Right lobe of liver (tissue), 6 donors: ENCODE data around the gene GPC6. TPM values are rescaled to one million over a fixed set of nuclear protein-coding genes. Genes with fewer than 3 reads are reported as not detected.

Experiments used
- ATAC-seq, 4 donors: fragments of 200-7000 bp; cut with Tn5 transposase; one replicate each; pipeline ENCODE4 v1.9.1; 2020; ENCODE audit warnings: mild to moderate bottlenecking in 4 of 4, moderate library complexity in 4 of 4
- DNase-seq, 3 donors: peaks; one replicate each; pipeline ENCODE4 v3.0.0-alpha.2; 2020
- H3K27ac ChIP-seq, 3 donors: fragments of 200-600 bp; one replicate each; pipeline ENCODE4 v1.8.0; 2022
- H3K27me3 ChIP-seq, 2 donors: fragments of 200-600 bp; one replicate each; pipeline ENCODE4 v1.8.0; 2022
- H3K36me3 ChIP-seq, 4 donors: fragments of 200-600 bp; sonication (generic) in 1 of 4; one replicate each; pipeline versions ENCODE4 v1.5.1 to v1.8.0; 2017 to 2022; ENCODE audit warnings: control low read depth in 1 of 4
- H3K4me1 ChIP-seq, 4 donors: fragments of 200-600 bp; sonication (generic) in 1 of 4; one replicate each; pipeline versions ENCODE4 v1.5.1 to v1.8.0; 2017 to 2022; ENCODE audit warnings: control low read depth in 1 of 4
- H3K4me3 ChIP-seq, 3 donors: fragments of 200-600 bp; one replicate each; pipeline ENCODE4 v1.8.0; 2022
- H3K9me3 ChIP-seq, 4 donors: fragments of 200-600 bp; sonication (generic) in 1 of 4; one replicate each; pipeline versions ENCODE4 v1.5.1 to v1.8.0; 2017 to 2022; ENCODE audit warnings: control low read depth in 1 of 4
- CTCF ChIP-seq, 4 donors: fragments of 200-600 bp in 3 of 4; fragments of 450-650 bp in 1 of 4; IDR thresholded peaks; one replicate each; pipeline versions ENCODE4 v1.5.1 to v1.8.0; 2016 to 2022; ENCODE audit warnings: antibody characterized with exemption in 4 of 4, mild to moderate bottlenecking in 2 of 4
- POLR2A ChIP-seq: fragments of 450-650 bp; IDR thresholded peaks from one replicate; pipeline ENCODE4 v1.6.1; 2017; ENCODE audit warnings: antibody characterized with exemption, mild to moderate bottlenecking
- WGBS: methylation state at CpG from one replicate; pipeline ENCODE4 v1.1.6; 2018; ENCODE audit warnings: low coverage, low lambda C conversion rate; ENCODE audit not compliant: insufficient coverage; ENCODE audit errors: missing lambda C conversion rate; 5-methylcytosine and 5-hydroxymethylcytosine counted together
- intact Hi-C, 2 donors: fragments of 100-400 bp; cut with DNase I; formaldehyde crosslinking; loops; one replicate each; pipeline versions ENCODE4 v1.11.2 to v1.14.1; 2022
- total RNA-seq, 6 experiments: library from RNA; depleted of rRNA in 2 of 6; stranded (reverse); fragments of >200 nt in 2 of 6; fragmentation: NEBNext Ultra II Directional in 3 of 6; extraction: Animal tissue kit (Norgen Biotek cat#: 25700) in 3 of 6; gene quantifications; one replicate each; pipeline versions ENCODE4 v1.1.0 to v1.2.4, GENCODE V29; 2016 to 2023
- donor health status: DM: no; HTN: yes; CAD: no.
- donor health status: DM: no; HTN: no; CAD: no.
- donor health status: DM: no; HTN: no; CAD: no.
- donor health status: DM: no; HTN: yes; CAD: no.
- donor health status: DM: no; HTN: yes; CAD: no.

Gene GPC6
- total RNA-seq, 6 experiments from 2014 or later = 18.6 to 30.1 (median 20.2) TPM

- Histone ChIP-seq H3K4me3 (no peak overlapping the region), H3K27me3 (no peaks in the 10 kb centered on the region), H3K36me3 (no peaks in the 10 kb centered on the region), H3K9me3 (no peaks in the 10 kb centered on the region), H3K4me1 (peaks cover 0 to 29% (median 11%) of the 10 kb centered on the region in 4 donors), H3K27ac (peak overlapping the region; percentile 47 to 79 (median 53))
- peak; percentile 76 to 85 (median 76) for ATAC-seq
- WGBS = 26% methylated on average over 2 of the region's 2 CpGs
- DNase-seq = no peak
- intact Hi-C loops = no loop called here
- TF ChIP-seq POLR2A = no peak
- TF ChIP-seq CTCF (IDR thresholded peaks at IDR 0.05) = no peak
Measured at GRCh38 chr13:94305033-94305432, 1078.4 kb downstream of the GPC6 start.

- Histone ChIP-seq H3K4me3 (no peak overlapping the region), H3K36me3 (no peaks in the 10 kb centered on the region), H3K27ac (peak overlapping the region; percentile 27 to 79 (median 47)), H3K4me1 (peaks cover 0 to 29% (median 11%) of the 10 kb centered on the region in 4 donors), H3K27me3 (no peaks in the 10 kb centered on the region), H3K9me3 (no peaks in the 10 kb centered on the region)
- 13% methylated on average over 1 of the region's 1 CpG for WGBS
- DNase-seq = no peak
- TF ChIP-seq POLR2A = no peak
- no peak for TF ChIP-seq CTCF (IDR thresholded peaks at IDR 0.05)
- intact Hi-C loops = no loop called here
- ATAC-seq = peak; percentile 34 to 74 (median 57)
Measured at GRCh38 chr13:94305463-94305862, 1078.9 kb downstream of the GPC6 start.

GRCh38 chr13:94305934-94306333, 1079.3 kb downstream of the GPC6 start:
- Histone ChIP-seq H3K9me3 (no peaks in the 10 kb centered on the region), H3K27me3 (no peaks in the 10 kb centered on the region), H3K4me1 (peaks cover 0 to 29% (median 11%) of the 10 kb centered on the region in 4 donors), H3K27ac (peak overlapping the region in 2 of 3 donors; percentile 27 to 47), H3K36me3 (no peaks in the 10 kb centered on the region), H3K4me3 (no peak overlapping the region)
- DNase-seq = no peak
- no peak for ATAC-seq
- intact Hi-C loops = no loop called here
- no peak for TF ChIP-seq POLR2A
- no peak for TF ChIP-seq CTCF (IDR thresholded peaks at IDR 0.05)
- WGBS = 82% methylated on average over 3 of the region's 4 CpGs

- intact Hi-C loops = no loop called here
- Histone ChIP-seq H3K9me3 (no peaks in the 10 kb centered on the region), H3K27me3 (no peaks in the 10 kb centered on the region), H3K36me3 (no peaks in the 10 kb centered on the region), H3K27ac (no peak overlapping the region), H3K4me3 (no peak overlapping the region), H3K4me1 (peaks cover 0 to 18% (median 9%) of the 10 kb centered on the region in 4 donors)
- DNase-seq (no peak), ATAC-seq (no peak)
- WGBS = 79% methylated on average over 3 of the region's 4 CpGs
- TF ChIP-seq POLR2A (no peak), CTCF (IDR thresholded peaks at IDR 0.05) (no peak)
Measured at GRCh38 chr13:94308832-94309231, 1082.2 kb downstream of the GPC6 start.

- H3K4me1 ChIP-seq = peaks cover 0 to 14% (median 5%) of the 10 kb centered on the region in 4 donors
- no peak for DNase-seq
- no peaks in the 10 kb centered on the region for H3K36me3 ChIP-seq
- H3K27ac ChIP-seq = no peak overlapping the region
- H3K4me3 ChIP-seq = no peak overlapping the region
- TF ChIP-seq CTCF (IDR thresholded peaks at IDR 0.05) = no peak
- TF ChIP-seq POLR2A = no peak
- H3K27me3 ChIP-seq = no peaks in the 10 kb centered on the region
- intact Hi-C loops = no loop called here
- H3K9me3 ChIP-seq = no peaks in the 10 kb centered on the region
- 95% methylated on average over 3 of the region's 3 CpGs for WGBS
- no peak for ATAC-seq
Measured at GRCh38 chr13:94309576-94309975, 1083.0 kb downstream of the GPC6 start.
